HUES6 (cell line): ENCODE data around the gene PDE9A.

Experiments used
- H3K27ac ChIP-seq: 2 replicates; pipeline ENCODE4 v1.7.0; 2013; ENCODE audit warnings: low read depth, mild to moderate bottlenecking, low read length, inconsistent platforms
- H3K27me3 ChIP-seq: 2 replicates; pipeline ENCODE4 v1.6.1; 2013; ENCODE audit warnings: low read length; ENCODE audit not compliant: control insufficient read depth, insufficient read depth
- H3K36me3 ChIP-seq: 2 replicates; pipeline ENCODE4 v1.6.1; 2013; ENCODE audit warnings: low read length; ENCODE audit not compliant: control insufficient read depth, insufficient read depth
- H3K4me1 ChIP-seq: 2 replicates; pipeline ENCODE4 v1.6.1; 2013; ENCODE audit warnings: low read length; ENCODE audit not compliant: control insufficient read depth, insufficient read depth
- H3K4me3 ChIP-seq: 2 replicates; pipeline ENCODE4 v1.5.1; 2013; ENCODE audit warnings: low read depth, low read length
- H3K9ac ChIP-seq: one replicate; pipeline ENCODE4 v1.6.1; 2013; ENCODE audit warnings: mild to moderate bottlenecking, low read length
- H3K9me3 ChIP-seq: 2 replicates; pipeline ENCODE4 v1.6.1; 2013; ENCODE audit warnings: low read depth, low read length; ENCODE audit not compliant: control insufficient read depth, insufficient read depth

PDE9A gene

GRCh38 chr21:42765656-42766055 lies 112.2 kb downstream of the PDE9A start:
- no peaks in the 10 kb centered on the region for H3K27me3 ChIP-seq
- H3K4me3 ChIP-seq = no peak overlapping the region
- no peaks in the 10 kb centered on the region for H3K9me3 ChIP-seq
- peaks cover 91% of the 10 kb centered on the region for H3K36me3 ChIP-seq
- H3K27ac ChIP-seq = no peak overlapping the region
- no peak overlapping the region for H3K9ac ChIP-seq
- no peaks in the 10 kb centered on the region for H3K4me1 ChIP-seq

- Histone ChIP-seq H3K9ac (no peak overlapping the region), H3K9me3 (no peaks in the 10 kb centered on the region), H3K36me3 (peaks cover 95% of the 10 kb centered on the region), H3K27ac (no peak overlapping the region), H3K4me1 (no peaks in the 10 kb centered on the region), H3K4me3 (no peak overlapping the region), H3K27me3 (no peaks in the 10 kb centered on the region)
Observed at GRCh38 chr21:42766739-42767560, 113.5 kb downstream of the PDE9A start.

- H3K27ac ChIP-seq = no peak overlapping the region
- no peaks in the 10 kb centered on the region for H3K27me3 ChIP-seq
- no peaks in the 10 kb centered on the region for H3K9me3 ChIP-seq
- no peaks in the 10 kb centered on the region for H3K4me1 ChIP-seq
- peaks cover 96% of the 10 kb centered on the region for H3K36me3 ChIP-seq
- no peak overlapping the region for H3K9ac ChIP-seq
- no peak overlapping the region for H3K4me3 ChIP-seq
Observed at GRCh38 chr21:42767561-42767835, 114.1 kb downstream of the PDE9A start.

GRCh38 chr21:42768324-42769121 lies 115.1 kb downstream of the PDE9A start:
- no peaks in the 10 kb centered on the region for H3K9me3 ChIP-seq
- no peaks in the 10 kb centered on the region for H3K4me1 ChIP-seq
- no peak overlapping the region for H3K27ac ChIP-seq
- H3K36me3 ChIP-seq = peaks cover 95% of the 10 kb centered on the region
- no peaks in the 10 kb centered on the region for H3K27me3 ChIP-seq
- H3K4me3 ChIP-seq = no peak overlapping the region
- no peak overlapping the region for H3K9ac ChIP-seq

GRCh38 chr21:42769183-42769819 lies 115.9 kb downstream of the PDE9A start:
- Histone ChIP-seq H3K9ac (no peak overlapping the region), H3K36me3 (peaks cover 91% of the 10 kb centered on the region), H3K4me1 (no peaks in the 10 kb centered on the region), H3K27ac (no peak overlapping the region), H3K27me3 (no peaks in the 10 kb centered on the region), H3K4me3 (no peak overlapping the region), H3K9me3 (no peaks in the 10 kb centered on the region)

GRCh38 chr21:42769820-42770716 lies 116.6 kb downstream of the PDE9A start:
- H3K9ac ChIP-seq = no peak overlapping the region
- H3K27ac ChIP-seq = no peak overlapping the region
- no peaks in the 10 kb centered on the region for H3K4me1 ChIP-seq
- H3K9me3 ChIP-seq = no peaks in the 10 kb centered on the region
- H3K27me3 ChIP-seq = no peaks in the 10 kb centered on the region
- peaks cover 87% of the 10 kb centered on the region for H3K36me3 ChIP-seq
- no peak overlapping the region for H3K4me3 ChIP-seq

- Histone ChIP-seq H3K9ac (no peak overlapping the region), H3K36me3 (peaks cover 85% of the 10 kb centered on the region), H3K27ac (no peak overlapping the region)
Observed at GRCh38 chr21:42770717-42771502, 117.5 kb downstream of the PDE9A start.

GRCh38 chr21:42771503-42771805 lies 118.0 kb downstream of the PDE9A start:
- H3K27ac ChIP-seq = no peak overlapping the region
- no peaks in the 10 kb centered on the region for H3K4me1 ChIP-seq
- H3K9ac ChIP-seq = no peak overlapping the region
- H3K4me3 ChIP-seq = no peak overlapping the region
- peaks cover 84% of the 10 kb centered on the region for H3K36me3 ChIP-seq
- no peaks in the 10 kb centered on the region for H3K9me3 ChIP-seq
- no peaks in the 10 kb centered on the region for H3K27me3 ChIP-seq

More at GRCh38 chr21:42770717-42771502, 117.5 kb downstream of the PDE9A start:
- H3K9me3 ChIP-seq = no peaks in the 10 kb centered on the region
- H3K4me3 ChIP-seq = no peak overlapping the region
- H3K27me3 ChIP-seq = no peaks in the 10 kb centered on the region
- H3K4me1 ChIP-seq = no peaks in the 10 kb centered on the region

- no peak overlapping the region for H3K9ac ChIP-seq
- no peak overlapping the region for H3K4me3 ChIP-seq
- peaks cover 20% of the 10 kb centered on the region for H3K4me1 ChIP-seq
- peaks cover 49% of the 10 kb centered on the region for H3K36me3 ChIP-seq
- H3K27ac ChIP-seq = no peak overlapping the region
- H3K9me3 ChIP-seq = no peaks in the 10 kb centered on the region
- peaks cover 9% of the 10 kb centered on the region for H3K27me3 ChIP-seq
Observed at GRCh38 chr21:42775123-42775522, 121.7 kb downstream of the PDE9A start.

- H3K9me3 ChIP-seq = no peaks in the 10 kb centered on the region
- no peak overlapping the region for H3K9ac ChIP-seq
- no peak overlapping the region for H3K27ac ChIP-seq
- peaks cover 42% of the 10 kb centered on the region for H3K36me3 ChIP-seq
- peaks cover 27% of the 10 kb centered on the region for H3K4me1 ChIP-seq
- H3K4me3 ChIP-seq = no peak overlapping the region
- H3K27me3 ChIP-seq = peaks cover 17% of the 10 kb centered on the region
Observed at GRCh38 chr21:42775891-42776290, 122.5 kb downstream of the PDE9A start.
